Measurements from ENCODE around the gene CHST6. TPM values are rescaled to one million over a fixed set of nuclear protein-coding genes. Genes with fewer than 3 reads are reported as not detected.
"Not testable (repeated sequence)": the region's sequence is repeated elsewhere in the genome, so short reads cannot be mapped to it uniquely, and the experiment has no call there.

The CHST6 gene
- total RNA-seq, 1 experiment from 2014 or later, result 1.3 TPM

GRCh38 chr16:75501359-75501758, 6.1 kb upstream of the CHST6 start:
- no peak overlapping the region for H3K4me3 ChIP-seq (ENCODE audit: low read depth, low read length)
- CTCF ChIA-PET, result interaction anchor here (0.7 kb wide), 1 partner anchor 16 kb away, joined by 9 read pairs; no protein-coding TSS in a partner anchor
- no peaks in the 10 kb centered on the region for H3K36me3 ChIP-seq (ENCODE audit: control insufficient read depth, insufficient read depth, low read length)
- intact Hi-C loops (cut with micrococcal nuclease; ENCODE audit: unreplicated experiment), result no loop called here
- POLR2A ChIA-PET, result interaction anchor here (0.6 kb wide), 1 partner anchor 790 kb away, joined by 3 read pairs; no protein-coding TSS in a partner anchor
- Mint-ChIP-seq H3K4me1 (ENCODE audit: low read depth, unreplicated experiment) (no peaks in the 10 kb centered on the region), H3K9me3 (ENCODE audit: unreplicated experiment) (no peaks in the 10 kb centered on the region), H3K27me3 (ENCODE audit: insufficient read depth, unreplicated experiment) (no peaks in the 10 kb centered on the region), H3K27ac (ENCODE audit: unreplicated experiment) (no peak overlapping the region), H3K4me3 (ENCODE audit: unreplicated experiment) (no peak overlapping the region), H3K36me3 (ENCODE audit: insufficient read depth, unreplicated experiment) (no peaks in the 10 kb centered on the region)
- DNase-seq, result no peak
- no peak for TF ChIP-seq CTCF (IDR thresholded peaks at IDR 0.05; ENCODE audit: insufficient read depth in 1 of 2, low read depth in 1 of 2, low read length in 1 of 2, severe bottlenecking in 1 of 2, unreplicated experiment in 1 of 2)
- no peaks in the 10 kb centered on the region for H3K4me1 ChIP-seq
- no TSS peak for BruUV-seq (replicated peaks)
- no peaks in the 10 kb centered on the region for H3K27me3 ChIP-seq (replicated peaks; ENCODE audit: control insufficient read depth, insufficient read depth, low read length)
- H3K9me3 ChIP-seq, result no peaks in the 10 kb centered on the region

GRCh38 chr16:75498605-75499322, 3.5 kb upstream of the CHST6 start:
- H3K4me3 Mint-ChIP-seq (ENCODE audit: unreplicated experiment); CTCF ChIA-PET; H3K9me3 Mint-ChIP-seq (ENCODE audit: unreplicated experiment); H3K4me1 Mint-ChIP-seq (ENCODE audit: low read depth, unreplicated experiment); H3K36me3 ChIP-seq (ENCODE audit: control insufficient read depth, insufficient read depth, low read length); H3K27me3 Mint-ChIP-seq (ENCODE audit: insufficient read depth, unreplicated experiment); POLR2A ChIA-PET; H3K4me3 ChIP-seq (ENCODE audit: low read depth, low read length); DNase-seq; H3K9me3 ChIP-seq; H3K27ac Mint-ChIP-seq (ENCODE audit: unreplicated experiment); H3K4me1 ChIP-seq; BruUV-seq (replicated peaks); H3K36me3 Mint-ChIP-seq (ENCODE audit: insufficient read depth, unreplicated experiment); intact Hi-C loops (cut with micrococcal nuclease; ENCODE audit: unreplicated experiment); H3K27me3 ChIP-seq (replicated peaks; ENCODE audit: control insufficient read depth, insufficient read depth, low read length): not testable (repeated sequence)

GRCh38 chr16:75497558-75497957, 2.3 kb upstream of the CHST6 start:
- Mint-ChIP-seq H3K27ac (ENCODE audit: unreplicated experiment) (no peak overlapping the region), H3K27me3 (ENCODE audit: insufficient read depth, unreplicated experiment) (no peaks in the 10 kb centered on the region), H3K4me1 (ENCODE audit: low read depth, unreplicated experiment) (peaks cover 6% of the 10 kb centered on the region), H3K9me3 (ENCODE audit: unreplicated experiment) (no peaks in the 10 kb centered on the region), H3K4me3 (ENCODE audit: unreplicated experiment) (no peak overlapping the region), H3K36me3 (ENCODE audit: insufficient read depth, unreplicated experiment) (no peaks in the 10 kb centered on the region)
- no peak for TF ChIP-seq CTCF (IDR thresholded peaks at IDR 0.05; ENCODE audit: insufficient read depth in 1 of 2, low read depth in 1 of 2, low read length in 1 of 2, severe bottlenecking in 1 of 2, unreplicated experiment in 1 of 2)
- Histone ChIP-seq H3K4me3 (ENCODE audit: low read depth, low read length) (no peak overlapping the region), H3K9me3 (no peaks in the 10 kb centered on the region), H3K27me3 (replicated peaks; ENCODE audit: control insufficient read depth, insufficient read depth, low read length) (no peaks in the 10 kb centered on the region), H3K4me1 (no peaks in the 10 kb centered on the region), H3K36me3 (ENCODE audit: control insufficient read depth, insufficient read depth, low read length) (no peaks in the 10 kb centered on the region)
- ChIA-PET POLR2A (interaction anchor here (0.8 kb wide), 1 partner anchor 19 kb away, joined by 7 read pairs; no protein-coding TSS in a partner anchor), CTCF (no interaction called here)
- no peak for DNase-seq
- intact Hi-C loops (cut with micrococcal nuclease; ENCODE audit: unreplicated experiment), result no loop called here
- BruUV-seq (replicated peaks), result no TSS peak
